DOHH2 (cell line): ENCODE data around the gene TMEM248.

Source experiments
- H3F3A ChIP-seq: fragments of 200-600 bp; sonication (generic), shearing (Covaris generic); 2 replicates; pipeline ENCODE4 v1.6.0; 2016; ENCODE audit warnings: antibody characterized with exemption, mild to moderate bottlenecking; ENCODE audit not compliant: control insufficient read depth, insufficient read depth
- H3K27ac ChIP-seq: fragments of 200-600 bp; sonication (generic); 2 replicates; pipeline ENCODE4 v1.5.1; 2014; ENCODE audit warnings: low read depth, mild to moderate bottlenecking, low read length, moderate library complexity
- H3K27me3 ChIP-seq: fragments of 200-600 bp; sonication (generic); 2 replicates; pipeline ENCODE4 v1.6.1; 2014; ENCODE audit warnings: mild to moderate bottlenecking, low read length, mixed read lengths; ENCODE audit not compliant: control insufficient read depth
- H3K36me3 ChIP-seq: fragments of 200-600 bp; sonication (generic); 2 replicates; pipeline ENCODE4 v1.6.1; 2014; ENCODE audit warnings: mild to moderate bottlenecking, low read length, moderate library complexity, mixed read lengths; ENCODE audit not compliant: control insufficient read depth
- H3K4me1 ChIP-seq: fragments of 200-600 bp; sonication (generic); 2 replicates; pipeline ENCODE4 v1.6.1; 2014; ENCODE audit warnings: mild to moderate bottlenecking, low read length, mixed read lengths; ENCODE audit not compliant: control insufficient read depth
- H3K4me2 ChIP-seq: fragments of 200-600 bp; sonication (generic); 2 replicates; pipeline ENCODE4 v1.6.0; 2014; ENCODE audit warnings: mild to moderate bottlenecking, low read length, moderate library complexity
- H3K4me3 ChIP-seq: fragments of 200-600 bp; sonication (generic); 2 replicates; pipeline ENCODE4 v1.5.1; 2014; ENCODE audit warnings: mild to moderate bottlenecking, low read length, mixed read lengths
- H3K79me2 ChIP-seq: fragments of 200-600 bp; sonication (generic); 2 replicates; pipeline ENCODE4 v1.6.1; 2014; ENCODE audit warnings: mild to moderate bottlenecking, low read length, mixed read lengths; ENCODE audit not compliant: control insufficient read depth
- H3K9me2 ChIP-seq: fragments of 200-600 bp; sonication (generic); replicated peaks from 2 replicates; pipeline ENCODE4 v1.6.1; 2014; ENCODE audit warnings: mild to moderate bottlenecking, low read length, mixed read lengths; ENCODE audit not compliant: control insufficient read depth
- H3K9me3 ChIP-seq: fragments of 200-600 bp; sonication (generic); 2 replicates; pipeline ENCODE4 v1.6.1; 2014; ENCODE audit warnings: antibody characterized with exemption, low read length, mixed read lengths; ENCODE audit not compliant: control insufficient read depth, insufficient read depth
- H4K20me1 ChIP-seq: fragments of 200-600 bp; sonication (generic); 2 replicates; pipeline ENCODE4 v1.6.0; 2014; ENCODE audit warnings: low read depth, mild to moderate bottlenecking, antibody characterized with exemption, low read length, moderate library complexity; ENCODE audit not compliant: control insufficient read depth, insufficient read depth
- CTCF ChIP-seq: fragments of 200-600 bp; sonication (generic); IDR thresholded peaks from one replicate; pipeline ENCODE4 v1.5.1; 2014; ENCODE audit warnings: antibody characterized with exemption, mild to moderate bottlenecking, low read depth, low read length; ENCODE audit not compliant: poor library complexity, severe bottlenecking
- EZH2phosphoT487 ChIP-seq: fragments of 200-600 bp; sonication (generic); IDR thresholded peaks from 2 replicates; pipeline ENCODE4 v1.6.1; 2017; ENCODE audit warnings: borderline replicate concordance, mild to moderate bottlenecking, antibody characterized with exemption, low read length, moderate library complexity, mixed read lengths

The TMEM248 gene

GRCh38 chr7:66919704-66920103 lies 1.3 kb upstream of the TMEM248 start:
- Histone ChIP-seq H4K20me1 (peaks cover 17% of the 10 kb centered on the region), H3K4me1 (peaks cover 44% of the 10 kb centered on the region), H3K4me2 (peak overlapping the region; percentile 81), H3K9me2 (no peaks in the 10 kb centered on the region), H3K36me3 (peaks cover 15% of the 10 kb centered on the region), H3K79me2 (peaks cover 53% of the 10 kb centered on the region), H3K27ac (no peak overlapping the region), H3K27me3 (no peaks in the 10 kb centered on the region), H3K4me3 (peak overlapping the region; percentile 87), H3K9me3 (no peaks in the 10 kb centered on the region), H3F3A (peaks cover 8% of the 10 kb centered on the region; the same call in 1 of the 2 replicates)
- TF ChIP-seq CTCF (no peak), EZH2phosphoT487 (no peak)

- 0 out of 2 replicates have a peak, but pooled peaks cover 6% of the 10 kb centered on the region for H3F3A ChIP-seq
- no peaks in the 10 kb centered on the region for H3K9me2 ChIP-seq
- H3K27ac ChIP-seq: no peak overlapping the region
- no peaks in the 10 kb centered on the region for H3K9me3 ChIP-seq
- TF ChIP-seq CTCF: no peak
- TF ChIP-seq EZH2phosphoT487: no peak
- peak overlapping the region; percentile 87 for H3K4me3 ChIP-seq
- peaks cover 19% of the 10 kb centered on the region for H3K36me3 ChIP-seq
- H3K4me1 ChIP-seq: peaks cover 38% of the 10 kb centered on the region
- peak overlapping the region; percentile 81 for H3K4me2 ChIP-seq
- H3K27me3 ChIP-seq: no peaks in the 10 kb centered on the region
- H4K20me1 ChIP-seq: peaks cover 17% of the 10 kb centered on the region
- peaks cover 59% of the 10 kb centered on the region for H3K79me2 ChIP-seq
Observed at GRCh38 chr7:66920256-66920655, 769 bp upstream of the TMEM248 start.

- 0 out of 2 replicates have a peak, but pooled peaks cover 6% of the 10 kb centered on the region for H3F3A ChIP-seq
- peaks cover 71% of the 10 kb centered on the region for H3K79me2 ChIP-seq
- H3K9me3 ChIP-seq: no peaks in the 10 kb centered on the region
- peaks cover 28% of the 10 kb centered on the region for H3K36me3 ChIP-seq
- TF ChIP-seq CTCF (no peak), EZH2phosphoT487 (no peak)
- H3K27ac ChIP-seq: peak overlapping the region; percentile 52
- H3K4me3 ChIP-seq: peak overlapping the region; percentile 87
- H3K4me2 ChIP-seq: peak overlapping the region; percentile 81
- H3K9me2 ChIP-seq: no peaks in the 10 kb centered on the region
- peaks cover 35% of the 10 kb centered on the region for H3K4me1 ChIP-seq
- H3K27me3 ChIP-seq: no peaks in the 10 kb centered on the region
- H4K20me1 ChIP-seq: peaks cover 17% of the 10 kb centered on the region
Observed at GRCh38 chr7:66921396-66921917, 432 bp downstream of the TMEM248 start.
